EH (cell line): Measurements from ENCODE around the gene COL13A1.

ENCODE experiments used
- DNase-seq: peaks from one replicate; pipeline ENCODE4 v3.0.0-alpha.2; 2015; ENCODE audit warnings: low read depth

Gene COL13A1

DNA sequence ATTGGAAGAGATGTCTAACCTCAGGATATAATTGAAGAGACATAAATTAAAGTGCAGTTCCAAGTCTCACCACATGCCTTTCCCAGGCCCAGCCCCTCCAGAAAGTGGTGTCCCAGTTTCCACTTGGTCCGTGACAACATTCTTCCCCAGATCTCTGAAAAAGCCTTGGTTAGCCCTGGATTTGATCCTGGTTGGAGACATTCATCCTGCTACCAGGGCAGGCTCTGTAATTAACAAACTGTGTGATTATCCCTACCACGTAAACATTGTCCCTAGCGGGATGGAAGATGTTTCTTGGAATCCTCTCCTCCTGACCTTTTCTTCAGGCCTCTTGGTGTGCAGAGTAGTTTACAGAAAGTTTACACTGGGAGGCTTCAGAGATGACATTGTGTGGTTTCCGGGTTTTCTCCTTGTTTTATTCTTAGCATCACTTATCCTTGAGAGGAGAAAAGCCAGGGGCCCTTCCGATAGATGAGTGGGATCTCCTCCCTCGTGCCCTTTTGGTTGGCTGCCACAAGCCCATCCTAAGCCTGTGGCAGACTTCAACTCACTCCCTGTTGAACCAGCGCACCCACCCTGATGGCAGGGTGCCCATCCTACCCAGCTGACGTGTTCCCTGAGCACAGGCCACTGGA lies 83.8 kb downstream of the COL13A1 start:
- peak; percentile 27 for DNase-seq

DNA sequence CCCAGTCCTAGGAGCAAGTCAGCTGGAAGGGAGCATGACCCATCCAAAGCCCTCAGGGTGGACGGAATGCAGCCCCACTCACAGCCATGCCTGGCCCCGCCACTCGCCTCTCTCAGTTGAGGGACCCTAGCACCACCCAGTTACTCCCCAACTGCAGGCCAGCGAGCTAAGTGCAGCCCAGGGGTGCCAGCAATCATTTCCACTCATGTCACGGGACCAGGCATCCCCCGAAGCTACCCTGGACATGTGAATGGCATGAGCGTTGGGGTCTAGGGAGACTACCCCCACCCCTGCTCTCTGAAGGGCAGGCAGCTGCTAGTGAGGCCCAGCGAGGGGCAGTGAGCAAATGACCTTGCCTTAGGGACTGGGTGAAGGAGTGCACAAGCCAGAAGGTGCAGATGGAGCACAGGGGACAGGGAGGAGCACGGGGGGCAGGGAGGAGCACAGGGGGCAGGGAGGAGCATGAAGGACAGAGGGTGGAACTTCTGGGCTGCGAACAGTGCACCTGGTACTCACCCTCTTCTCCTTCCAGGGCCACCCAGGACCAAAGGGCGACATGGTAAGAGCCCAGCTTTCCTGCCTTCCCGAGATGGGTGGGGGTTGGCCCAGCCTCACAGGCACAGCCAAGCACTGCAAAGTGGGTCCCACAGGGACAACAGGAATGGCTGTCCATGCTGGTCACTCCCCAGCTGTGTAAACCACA lies 87.3 kb downstream of the COL13A1 start:
- DNase-seq, result no peak

DNA sequence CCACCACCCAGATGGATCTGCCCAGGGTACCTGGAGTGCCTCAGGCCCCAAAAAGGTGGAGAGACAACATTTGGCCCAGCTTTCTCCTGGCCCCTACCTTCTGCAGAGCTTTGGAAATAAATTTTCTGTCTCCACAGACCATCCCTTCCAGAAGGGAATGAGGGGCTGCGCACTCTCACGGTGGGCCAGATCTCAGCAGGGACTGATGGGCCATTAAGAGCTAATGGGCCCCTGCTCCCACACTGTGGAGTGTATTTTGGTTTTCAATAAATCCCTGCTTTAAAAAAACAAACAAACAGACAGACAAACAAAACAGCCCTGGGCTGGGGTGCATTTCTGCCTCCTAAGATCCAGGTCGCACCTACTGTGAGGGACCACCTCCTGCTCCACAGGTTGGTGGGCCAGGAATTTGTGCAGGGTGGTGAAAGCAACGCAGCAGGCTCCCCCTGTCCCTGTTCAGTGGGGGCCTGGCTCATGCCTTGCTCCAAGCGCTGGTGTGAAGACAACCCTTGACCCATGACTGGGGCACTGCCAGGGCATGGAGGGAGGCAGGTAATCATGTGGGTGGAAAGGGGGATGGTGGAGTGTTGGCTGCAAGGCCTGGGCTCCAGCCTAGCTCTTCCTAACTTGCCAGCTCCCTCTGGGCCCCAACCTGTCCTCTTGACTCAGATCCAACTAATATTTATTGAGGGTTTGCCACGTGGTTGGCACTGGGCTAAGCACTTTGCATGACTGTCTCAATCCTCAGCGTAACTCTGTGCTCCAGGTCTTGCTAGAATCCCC lies 88.5 kb downstream of the COL13A1 start:
- DNase-seq, result no peak

DNA sequence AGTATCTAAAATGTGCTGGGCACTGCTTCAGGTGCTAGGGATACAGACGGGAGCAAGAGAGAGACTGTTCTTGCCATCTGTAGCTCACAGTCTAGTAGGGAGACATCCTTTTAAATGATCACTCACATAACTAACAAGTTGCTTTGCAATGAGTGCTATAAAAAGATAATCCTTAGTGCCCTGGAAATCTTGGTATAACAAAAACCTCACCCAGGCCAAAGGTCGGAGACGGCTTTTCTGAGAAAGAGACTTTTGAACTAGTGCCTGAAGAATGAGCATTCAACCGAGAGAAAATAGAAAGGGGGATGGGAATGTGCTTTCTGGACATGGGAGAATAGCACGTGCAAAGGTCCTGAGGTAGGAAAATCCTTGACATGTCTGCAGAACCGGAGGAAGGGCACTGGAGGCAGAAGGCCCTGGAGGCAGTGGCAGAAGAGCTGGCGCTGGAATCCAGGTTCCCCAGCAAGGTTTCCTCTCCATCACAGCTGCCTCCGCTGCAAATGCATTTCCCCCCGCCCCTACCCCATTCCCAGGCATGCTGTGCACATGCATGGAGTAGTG lies 89.4 kb downstream of the COL13A1 start:
- DNase-seq, result no peak

DNA sequence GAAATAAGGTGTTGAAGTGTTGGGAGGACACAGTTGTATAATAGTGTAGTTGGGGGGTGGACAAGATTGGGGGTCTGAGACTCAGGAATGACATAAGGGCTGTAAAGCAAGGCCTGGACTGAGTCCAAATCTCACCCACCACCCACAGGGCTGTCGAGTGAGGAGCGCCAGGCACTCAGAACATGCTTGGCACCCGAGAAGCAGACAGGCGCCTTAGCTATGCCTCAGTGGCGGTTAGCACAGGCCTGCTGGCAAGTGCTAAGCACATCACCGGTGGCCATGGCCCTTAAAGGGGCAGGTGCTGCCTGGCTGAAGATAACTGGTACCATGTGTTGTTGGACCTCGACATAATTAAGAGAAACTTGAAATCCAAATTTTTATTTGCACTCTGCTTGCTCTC lies 90.7 kb downstream of the COL13A1 start:
- no peak for DNase-seq

DNA sequence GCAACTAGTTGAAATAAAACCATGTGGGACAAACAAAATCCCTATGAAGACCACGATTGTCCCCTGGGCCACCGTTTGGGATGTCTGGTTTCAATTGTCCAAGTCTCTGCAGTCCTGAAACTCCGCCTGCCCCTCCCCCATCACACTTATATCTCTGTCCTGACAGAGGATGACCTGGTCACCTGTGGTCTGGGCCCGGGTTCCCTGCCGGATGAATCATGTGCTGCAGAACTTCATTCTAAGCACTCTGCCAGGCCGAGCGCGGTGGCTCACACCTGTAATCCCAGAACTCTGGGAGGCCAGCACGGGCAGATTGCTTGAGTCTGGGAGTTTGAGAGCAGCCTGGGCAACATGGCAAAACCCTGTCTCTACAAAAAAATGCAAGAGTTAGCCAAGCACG lies 91.1 kb downstream of the COL13A1 start:
- no peak for DNase-seq

DNA sequence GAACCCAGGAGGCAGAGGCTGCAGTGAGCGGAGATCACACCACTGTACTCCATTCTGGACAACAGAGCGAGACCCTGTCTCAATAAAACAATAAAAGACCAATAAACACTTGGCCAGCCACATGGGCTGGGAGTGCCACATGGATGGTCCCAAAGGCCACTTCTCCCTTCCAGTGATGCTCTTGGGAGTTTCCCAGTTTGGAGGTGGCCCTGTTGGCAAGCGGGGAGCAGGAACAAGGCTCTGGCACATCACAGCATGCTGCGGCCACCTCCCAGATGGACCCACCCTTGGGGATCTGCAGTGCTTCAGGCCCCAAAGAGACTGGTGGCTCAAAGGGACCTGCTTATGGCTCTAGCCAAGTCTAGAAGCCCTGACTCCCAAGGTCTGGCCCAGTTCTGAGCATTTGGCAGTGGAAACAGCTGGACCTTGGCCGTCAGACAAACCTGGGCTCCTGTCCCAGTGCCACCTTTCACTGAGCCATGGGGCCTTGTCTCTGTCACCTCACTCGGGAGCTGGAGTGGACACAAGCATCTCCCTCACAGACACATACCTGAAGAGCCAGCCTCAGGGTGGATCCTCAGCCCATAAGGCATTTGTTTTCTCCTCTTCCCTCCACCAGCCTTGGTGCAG lies 91.7 kb downstream of the COL13A1 start:
- no peak for DNase-seq

DNA sequence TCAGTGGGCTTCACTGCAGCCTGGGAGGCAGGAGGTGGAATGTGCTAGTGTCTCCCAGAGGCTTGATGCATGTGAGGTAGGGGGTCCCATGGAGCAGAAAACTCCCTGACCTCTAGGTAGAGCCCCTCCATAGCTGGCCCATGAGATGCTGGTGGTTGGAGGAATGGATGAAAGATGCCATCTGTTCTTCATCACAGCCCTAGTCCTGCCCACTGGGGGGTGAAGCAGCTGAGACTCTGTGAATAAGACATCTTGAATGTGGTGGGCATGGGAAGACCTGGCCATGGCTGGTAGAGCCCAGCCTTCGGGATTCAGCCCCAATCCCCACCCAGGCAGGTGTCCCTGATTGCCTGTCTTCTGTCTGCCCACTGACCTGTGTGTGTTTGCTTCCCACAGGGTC lies 92.5 kb downstream of the COL13A1 start:
- no peak for DNase-seq

DNA sequence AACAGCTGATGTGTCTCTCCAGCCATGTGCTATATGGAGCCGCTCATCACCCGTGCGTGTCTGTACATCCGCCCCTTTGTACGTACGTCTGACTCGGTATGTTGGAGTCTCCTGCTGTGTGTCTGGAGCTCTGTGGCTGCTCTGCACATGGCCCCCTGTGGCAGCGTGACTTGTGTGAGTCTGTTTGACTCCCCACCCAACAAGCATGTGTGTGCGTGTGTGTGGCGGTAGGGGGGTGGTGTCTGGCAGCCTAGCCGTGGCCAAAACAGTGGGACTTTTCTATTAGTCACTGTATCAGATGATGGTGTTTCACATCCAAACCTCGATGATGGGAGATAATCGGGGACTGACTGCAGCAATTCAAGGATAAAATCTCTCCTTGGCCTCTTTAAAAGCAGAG lies 94.1 kb downstream of the COL13A1 start:
- DNase-seq, result peak; percentile 80

DNA sequence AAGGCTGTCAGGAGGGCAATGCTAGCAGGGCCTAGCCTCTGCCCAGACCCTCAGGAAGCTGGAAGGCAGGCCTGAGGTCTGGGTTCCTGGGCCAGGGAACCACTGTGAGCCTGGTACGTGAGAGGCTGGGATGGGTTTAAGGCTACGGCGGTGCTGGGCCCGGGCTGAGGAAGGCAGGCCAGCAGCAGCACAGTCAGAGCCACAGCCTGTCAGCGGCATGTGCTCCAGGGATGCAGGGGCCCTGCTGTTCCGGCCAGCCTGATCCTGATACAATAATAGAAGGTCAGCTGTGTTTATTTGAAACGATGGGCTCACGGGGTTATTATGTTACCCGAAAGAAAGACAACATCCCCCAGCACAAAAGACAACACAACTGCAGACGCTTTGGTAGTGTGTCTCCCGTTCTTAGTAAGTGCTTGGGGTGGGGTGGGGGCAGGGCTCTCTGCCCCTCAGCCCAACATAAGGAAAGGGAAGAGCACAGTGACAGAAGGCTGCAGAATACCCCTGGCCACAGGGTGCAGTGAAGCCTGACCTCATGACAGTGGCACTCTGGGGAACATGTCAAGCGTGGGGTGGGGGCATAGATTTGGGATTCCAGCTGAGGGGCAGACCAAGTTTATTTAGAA lies 95.0 kb downstream of the COL13A1 start:
- DNase-seq, result no peak

DNA sequence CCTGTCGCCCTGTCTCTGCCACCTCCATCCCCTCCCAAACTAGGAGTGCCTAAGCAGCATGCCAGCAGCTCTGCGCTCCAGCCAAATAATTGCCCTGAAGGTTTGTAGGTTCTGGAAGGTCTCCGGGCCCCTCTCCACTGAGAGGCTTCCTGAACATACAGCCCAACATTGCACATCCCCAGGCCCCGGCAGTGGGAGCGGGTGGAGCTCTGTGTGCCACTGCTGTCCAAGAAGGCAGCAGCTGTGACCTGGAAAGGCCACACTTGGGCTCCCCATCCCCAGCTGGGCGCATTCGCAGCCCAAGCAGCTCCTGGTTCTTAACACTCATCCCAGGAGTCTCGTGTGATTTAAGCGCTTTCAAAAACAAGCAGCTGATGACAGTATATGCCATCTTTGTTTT lies 95.7 kb downstream of the COL13A1 start:
- DNase-seq, result no peak

DNA sequence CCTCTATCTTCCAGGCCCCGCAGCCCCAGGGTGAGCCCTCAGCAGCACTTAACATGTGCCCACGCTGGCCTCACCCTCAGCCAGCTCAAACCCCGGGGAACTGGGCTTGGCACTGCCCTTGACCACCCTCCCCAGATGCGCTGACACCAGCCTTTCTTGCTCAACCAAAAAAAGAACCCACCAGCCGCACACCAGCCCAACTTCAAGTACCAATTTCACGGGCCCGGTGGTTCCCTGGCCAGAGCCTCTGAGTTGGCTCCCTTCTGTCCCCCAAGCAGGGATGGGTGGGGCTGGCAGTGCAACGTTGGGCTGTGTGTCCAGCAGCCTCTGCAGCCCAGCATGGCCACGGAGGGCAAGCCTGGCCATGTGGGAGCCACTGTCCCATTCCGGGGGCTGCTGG lies 96.3 kb downstream of the COL13A1 start:
- no peak for DNase-seq

DNA sequence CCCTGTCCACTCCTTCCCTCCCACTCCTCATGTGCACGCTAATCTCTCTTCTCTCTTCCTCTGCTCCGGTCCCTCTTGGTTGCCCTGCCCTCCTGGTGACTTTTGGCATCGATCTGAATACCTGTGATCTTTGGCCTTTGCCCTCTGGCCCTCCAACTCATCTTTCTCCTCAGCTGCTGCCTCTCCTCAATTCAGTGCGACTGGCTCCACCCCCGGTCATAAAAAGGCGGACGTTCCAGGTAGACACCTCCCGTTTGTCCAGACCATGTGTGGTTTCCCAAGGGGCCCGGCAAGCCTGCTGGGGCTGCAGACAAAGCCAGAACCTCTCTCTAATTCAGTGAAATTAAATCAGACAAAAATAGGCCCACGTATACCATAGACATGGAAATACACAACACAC lies 96.8 kb downstream of the COL13A1 start:
- no peak for DNase-seq

DNA sequence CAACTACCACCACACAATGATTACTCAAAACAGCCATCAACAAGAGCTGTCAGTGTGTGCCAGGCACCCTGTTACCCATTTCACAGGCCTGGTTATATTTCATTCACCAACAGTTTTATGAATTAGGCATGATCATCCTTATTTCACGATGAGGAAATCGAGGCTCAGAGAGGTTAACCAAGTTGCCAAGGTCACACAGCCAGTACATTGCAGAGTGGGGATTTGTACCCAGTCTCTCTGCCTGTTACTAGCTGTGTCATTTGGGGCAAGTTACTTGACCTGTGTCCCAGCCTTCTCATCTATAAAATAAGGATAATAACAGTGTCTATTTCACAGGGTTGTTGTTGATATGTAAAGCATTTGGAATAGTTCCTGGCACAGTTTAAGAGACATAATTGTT lies 97.2 kb downstream of the COL13A1 start:
- DNase-seq, result no peak

DNA sequence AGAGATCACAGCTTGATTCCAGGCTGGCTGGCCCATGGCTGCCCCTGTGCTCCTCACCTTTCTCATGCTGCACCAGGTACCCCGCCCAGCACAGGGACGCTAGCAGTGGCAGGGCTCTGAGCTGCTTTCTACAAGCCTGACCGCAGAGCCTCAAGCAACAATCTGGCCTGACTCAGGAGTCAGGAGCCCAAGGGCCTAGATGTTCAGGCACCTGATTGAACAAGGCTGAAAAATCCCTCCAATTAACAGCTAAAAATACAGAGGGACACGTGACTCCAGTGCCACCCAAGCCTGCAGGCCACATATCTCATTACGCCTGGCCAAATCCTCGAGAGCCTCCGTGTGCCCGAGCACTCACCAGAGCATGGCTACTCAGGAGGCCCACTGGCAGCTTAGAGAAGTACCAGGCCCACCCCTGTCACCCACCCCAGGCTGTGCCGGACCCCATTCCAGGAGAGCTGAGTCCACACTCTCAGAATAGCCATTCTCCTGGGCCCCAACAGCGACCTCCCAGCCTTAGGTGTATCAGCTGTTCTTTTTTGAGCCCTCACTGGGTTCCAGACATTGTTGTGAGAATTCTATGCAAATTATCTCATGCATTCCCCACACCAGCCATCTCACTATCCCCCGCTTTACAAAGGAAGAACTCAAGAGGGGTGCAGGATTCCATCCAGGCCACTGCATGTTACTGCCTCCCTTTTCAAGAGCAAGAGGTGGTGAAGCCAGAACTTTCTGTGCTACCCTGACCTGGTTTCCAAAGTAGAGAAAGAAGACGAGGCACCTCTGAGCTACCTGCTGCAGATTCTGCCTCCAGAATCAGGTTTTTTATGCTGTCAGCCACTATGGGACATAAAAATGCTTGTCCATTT lies 98.3 kb downstream of the COL13A1 start:
- no peak for DNase-seq

DNA sequence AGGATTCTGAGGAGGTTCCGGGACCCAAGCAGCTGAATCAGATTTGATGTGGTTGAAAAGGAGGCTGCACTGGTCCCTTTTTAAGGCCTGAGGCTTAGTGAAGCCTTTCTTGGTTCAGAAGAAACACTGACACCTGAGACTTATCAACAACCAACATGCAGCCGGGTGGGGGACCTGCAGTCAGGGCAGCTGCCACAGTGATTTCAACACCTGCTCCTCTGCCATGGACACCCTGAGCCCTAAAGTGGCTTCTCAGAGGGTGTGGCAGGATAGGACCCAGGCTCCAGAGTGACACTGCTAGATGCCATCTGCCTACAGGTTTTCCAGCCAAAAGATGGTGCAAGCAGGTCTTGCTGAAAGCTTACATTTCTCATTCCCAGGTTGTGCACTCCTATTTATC lies 99.3 kb downstream of the COL13A1 start:
- DNase-seq, result no peak

DNA sequence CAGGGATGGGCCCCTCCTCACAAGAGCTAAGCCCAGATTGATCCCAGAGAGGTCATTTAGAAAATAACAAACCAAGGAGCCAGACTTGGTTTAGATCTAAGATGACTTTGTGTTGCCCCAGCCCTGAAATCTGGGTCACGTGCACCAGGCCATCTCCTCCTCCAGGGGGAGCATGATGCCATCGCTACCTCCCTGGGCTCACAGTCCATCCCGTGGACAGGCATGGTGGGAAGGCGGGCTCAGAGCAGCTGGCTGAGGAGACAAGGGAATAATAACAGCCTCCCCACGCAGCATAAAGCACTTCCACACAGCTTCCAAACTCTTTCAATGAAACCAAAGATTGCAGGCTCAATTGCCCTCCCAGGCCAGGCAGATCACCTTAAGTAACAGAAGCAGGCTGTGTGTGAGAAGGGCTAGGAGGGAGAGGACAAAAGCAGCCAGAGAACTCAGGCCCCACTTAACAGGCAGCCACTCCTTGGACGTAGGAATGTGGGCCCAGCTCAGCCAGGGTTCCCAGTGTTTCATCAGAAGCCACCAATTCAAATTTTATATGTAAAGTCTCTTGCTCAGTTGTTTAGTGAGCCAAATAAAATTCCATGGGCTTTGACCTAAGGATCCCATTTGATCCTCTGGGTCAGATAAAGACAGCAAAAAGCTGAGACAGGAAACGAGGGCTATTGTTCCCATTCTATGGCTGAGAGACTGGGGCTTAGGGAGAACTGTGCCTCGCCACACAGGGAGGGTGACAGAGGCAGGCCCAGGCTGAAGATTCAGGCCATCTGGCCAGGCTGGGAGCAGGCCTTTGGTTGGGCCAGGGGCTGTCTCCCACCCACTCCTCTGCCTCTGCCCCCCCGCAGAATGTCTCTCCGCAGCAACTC lies 100.2 kb downstream of the COL13A1 start:
- peak; percentile 64 for DNase-seq

DNA sequence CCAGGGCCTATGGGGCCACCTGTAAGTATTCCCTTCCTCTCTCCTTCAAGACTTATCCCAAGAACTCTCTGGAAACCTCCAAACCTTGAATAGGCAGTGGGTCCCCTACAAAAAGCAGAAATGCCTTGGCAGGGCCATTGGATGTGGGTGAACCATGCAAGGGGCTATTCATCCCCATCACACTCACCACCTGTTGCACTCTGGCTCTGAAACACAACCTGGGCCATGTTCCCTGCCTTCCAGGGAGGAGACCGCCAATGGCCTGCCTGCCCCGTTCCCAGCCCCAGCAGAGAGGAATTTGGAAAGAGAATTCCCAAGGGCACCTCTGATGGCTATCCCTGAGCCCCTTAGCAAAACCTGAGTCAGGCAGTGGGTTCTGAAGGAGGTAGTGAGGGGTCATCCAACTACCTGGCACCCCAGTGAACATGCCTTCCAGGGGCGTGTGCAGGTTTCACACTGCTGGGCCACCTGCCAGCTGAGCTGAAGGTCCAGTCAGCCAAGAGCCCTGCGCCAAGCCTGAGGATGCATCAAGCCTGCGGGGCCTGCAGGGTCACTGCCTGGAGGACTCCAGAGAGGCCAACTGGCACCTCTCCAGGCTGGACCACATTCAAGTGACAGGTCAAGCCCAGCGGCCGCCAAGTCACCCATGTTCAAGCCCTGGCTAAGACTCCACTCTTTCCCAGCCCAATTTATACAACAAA lies 101.3 kb downstream of the COL13A1 start:
- no peak for DNase-seq

DNA sequence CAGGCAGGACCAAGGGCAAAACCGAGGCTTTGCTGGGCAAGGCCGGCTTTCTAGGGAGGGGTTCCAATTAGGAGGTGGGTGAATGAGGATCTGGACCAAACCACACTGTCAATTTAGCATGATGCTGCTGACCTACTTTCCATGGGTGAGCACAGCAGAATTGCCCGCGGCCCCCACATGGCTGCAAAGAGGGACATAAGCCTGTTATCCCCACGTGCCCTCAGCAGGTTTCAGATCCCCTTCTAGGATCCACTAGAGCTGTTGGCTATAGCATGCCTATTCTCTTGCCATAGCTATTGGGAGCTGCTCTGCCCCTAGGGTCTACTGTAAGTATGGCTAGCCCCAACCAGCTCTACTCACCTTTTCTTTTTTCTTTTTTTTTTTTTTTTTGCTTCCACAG lies 102.8 kb downstream of the COL13A1 start:
- no peak for DNase-seq
